Lower lobe of right lung (tissue), 2 donors: ENCODE data around the gene CDRT15. TPM values are rescaled to one million over a fixed set of nuclear protein-coding genes. Genes with fewer than 3 reads are reported as not detected.

ENCODE experiments used
- ATAC-seq, 2 donors: fragments of 200-7000 bp; cut with Tn5 transposase; one replicate each; pipeline ENCODE4 v1.9.1; 2020 to 2022; ENCODE audit warnings: mild to moderate bottlenecking in 2 of 2, moderate library complexity in 2 of 2
- DNase-seq: peaks from one replicate; pipeline ENCODE4 v3.0.0-alpha.2; 2020
- H3K27ac ChIP-seq: fragments of 200-600 bp; one replicate; pipeline ENCODE4 v1.8.0; 2022
- H3K27me3 ChIP-seq: fragments of 200-600 bp; one replicate; pipeline ENCODE4 v1.8.0; 2022; ENCODE audit warnings: low read depth
- H3K36me3 ChIP-seq: fragments of 200-600 bp; one replicate; pipeline ENCODE4 v1.8.0; 2022; ENCODE audit warnings: mild to moderate bottlenecking
- H3K4me1 ChIP-seq: fragments of 200-600 bp; one replicate; pipeline ENCODE4 v1.8.0; 2022
- H3K4me3 ChIP-seq: fragments of 200-600 bp; one replicate; pipeline ENCODE4 v1.8.0; 2022; ENCODE audit warnings: mild to moderate bottlenecking
- H3K9me3 ChIP-seq: fragments of 200-600 bp; one replicate; pipeline ENCODE4 v1.8.0; 2022
- CTCF ChIP-seq: fragments of 200-600 bp; IDR thresholded peaks from one replicate; pipeline ENCODE4 v1.8.0; 2022; ENCODE audit warnings: antibody characterized with exemption, mild to moderate bottlenecking
- intact Hi-C: fragments of 100-400 bp; cut with DNase I; formaldehyde crosslinking; loops from one replicate; pipeline ENCODE4 v1.11.0; 2022
- total RNA-seq: library from RNA; stranded (reverse); fragmentation: NEBNext Ultra II Directional; extraction: Animal tissue kit (Norgen Biotek cat#: 25700); gene quantifications from one replicate; pipeline ENCODE4 v1.2.1, GENCODE V29; 2021
- donor health status: DM: no; HTN: yes; CAD: no; lungs with severe emphysema.

Gene CDRT15
- total RNA-seq, 1 donor from 2014 or later = not detected

- ATAC-seq (peak; percentile 94 to 95), DNase-seq (peak; percentile 89)
- no peaks in the 10 kb centered on the region for H3K9me3 ChIP-seq
- H3K27me3 ChIP-seq = no peaks in the 10 kb centered on the region
- no peak overlapping the region for H3K27ac ChIP-seq
- H3K4me1 ChIP-seq = peaks cover 15% of the 10 kb centered on the region
- no peak for TF ChIP-seq CTCF
- H3K4me3 ChIP-seq = no peak overlapping the region
- intact Hi-C loops = no loop called here
- peaks cover 19% of the 10 kb centered on the region for H3K36me3 ChIP-seq
These were observed 30.6 kb downstream of the CDRT15 start for GRCh38 chr17:14205992-14206461.

- no peak overlapping the region for H3K4me3 ChIP-seq
- no peaks in the 10 kb centered on the region for H3K9me3 ChIP-seq
- DNase-seq (no peak), ATAC-seq (no peak)
- intact Hi-C loops = no loop called here
- H3K27ac ChIP-seq = no peak overlapping the region
- H3K4me1 ChIP-seq = peaks cover 22% of the 10 kb centered on the region
- no peaks in the 10 kb centered on the region for H3K27me3 ChIP-seq
- peaks cover 19% of the 10 kb centered on the region for H3K36me3 ChIP-seq
- no peak for TF ChIP-seq CTCF
These were observed 31.3 kb downstream of the CDRT15 start for GRCh38 chr17:14205380-14205779.

GRCh38 chr17:14204546-14204945 lies 32.1 kb downstream of the CDRT15 start:
- Histone ChIP-seq H3K4me1 (peaks cover 27% of the 10 kb centered on the region), H3K4me3 (no peak overlapping the region), H3K9me3 (no peaks in the 10 kb centered on the region), H3K36me3 (peaks cover 14% of the 10 kb centered on the region), H3K27me3 (no peaks in the 10 kb centered on the region), H3K27ac (no peak overlapping the region)
- intact Hi-C loops = no loop called here
- DNase-seq (no peak), ATAC-seq (no peak)
- TF ChIP-seq CTCF = no peak

GRCh38 chr17:14204084-14204483 lies 32.6 kb downstream of the CDRT15 start:
- H3K27ac ChIP-seq = no peak overlapping the region
- peaks cover 32% of the 10 kb centered on the region for H3K4me1 ChIP-seq
- TF ChIP-seq CTCF = no peak
- no peaks in the 10 kb centered on the region for H3K9me3 ChIP-seq
- H3K27me3 ChIP-seq = no peaks in the 10 kb centered on the region
- ATAC-seq = no peak
- peaks cover 14% of the 10 kb centered on the region for H3K36me3 ChIP-seq
- DNase-seq = no peak
- no peak overlapping the region for H3K4me3 ChIP-seq
- intact Hi-C loops = no loop called here

GRCh38 chr17:14203388-14203787 lies 33.3 kb downstream of the CDRT15 start:
- intact Hi-C loops = no loop called here
- Histone ChIP-seq H3K4me3 (no peak overlapping the region), H3K4me1 (peaks cover 37% of the 10 kb centered on the region), H3K27ac (no peak overlapping the region), H3K9me3 (no peaks in the 10 kb centered on the region), H3K27me3 (no peaks in the 10 kb centered on the region), H3K36me3 (peaks cover 14% of the 10 kb centered on the region)
- ATAC-seq (no peak), DNase-seq (no peak)
- no peak for TF ChIP-seq CTCF
